Fibroblast of skin of right quadriceps (primary cell): ENCODE data around the gene PGM2.
A peak's percentile ranks its signal among the peaks of the same experiment; 100 is the strongest.

ENCODE experiments used
- DNase-seq: peaks from one replicate; pipeline ENCODE4 v3.0.0-alpha.2; 2013

Gene PGM2

DNA sequence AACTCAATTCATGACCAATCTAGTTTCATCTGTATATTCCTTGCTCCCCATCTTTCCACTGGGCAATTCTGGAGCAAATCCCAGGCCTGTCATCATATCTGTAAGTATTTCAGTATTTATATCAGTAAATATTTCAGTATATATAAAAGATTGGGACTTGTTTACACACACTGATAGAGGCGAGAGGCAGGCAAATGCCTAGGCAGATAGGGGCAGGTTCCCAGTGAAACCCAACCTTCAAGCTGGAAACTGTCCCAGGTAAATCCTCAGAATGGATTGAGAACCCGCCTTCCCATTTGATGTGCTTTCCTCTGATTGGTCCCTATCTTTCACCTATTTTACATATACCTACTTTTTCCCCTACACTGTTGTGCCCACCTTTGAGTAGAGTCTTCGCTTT is 40.6 kb downstream of the PGM2 start:
- DNase-seq: no peak

DNA sequence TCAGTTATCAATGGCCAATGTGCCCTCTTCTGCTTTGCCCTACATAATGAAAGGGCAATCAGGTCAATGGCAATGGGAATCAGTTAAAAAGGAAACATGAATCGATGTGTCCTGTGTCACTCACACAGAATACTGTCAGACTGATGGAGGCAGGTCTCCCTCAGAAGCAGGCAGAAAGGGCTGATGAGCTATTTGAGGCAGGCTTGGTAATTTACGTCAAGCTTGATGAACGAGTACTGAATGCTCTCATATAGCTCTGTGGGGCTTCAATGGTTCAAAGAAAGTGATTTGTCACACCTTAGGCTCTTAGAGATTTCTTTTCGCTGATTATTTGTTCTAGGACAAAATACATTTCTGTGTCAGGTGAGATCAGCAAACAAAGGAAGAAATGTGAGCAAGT is 41.8 kb downstream of the PGM2 start:
- no peak for DNase-seq

DNA sequence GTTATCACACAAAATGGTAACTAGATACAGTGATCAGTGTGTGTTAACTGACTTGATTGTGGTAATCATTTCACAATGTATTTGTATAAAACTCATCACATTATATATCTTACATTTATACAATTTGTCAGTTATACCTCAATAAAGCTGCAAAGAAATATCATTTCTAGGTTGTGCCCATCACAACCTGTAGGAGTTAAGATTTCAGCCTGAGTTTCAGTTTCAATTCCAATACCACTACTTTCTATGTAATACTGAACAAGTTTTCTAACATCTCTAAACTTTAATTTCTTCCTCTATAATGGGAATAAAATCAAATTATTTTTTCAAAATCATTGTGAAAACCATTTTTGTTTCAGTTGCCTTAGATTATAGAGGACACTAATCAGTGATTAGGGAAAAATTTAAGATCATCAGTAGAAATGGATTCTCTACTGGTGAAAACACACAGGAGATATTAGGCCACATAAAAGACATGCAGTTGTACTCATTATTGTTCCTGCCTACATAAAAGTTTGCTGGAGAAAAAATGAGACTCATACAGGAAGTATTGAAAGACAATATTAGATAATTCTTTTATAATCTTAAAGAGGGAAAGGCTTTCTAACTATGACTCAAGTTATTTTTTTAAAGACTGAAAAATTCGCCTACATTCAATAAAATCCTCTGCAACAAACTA is 46.0 kb downstream of the PGM2 start:
- no peak for DNase-seq

DNA sequence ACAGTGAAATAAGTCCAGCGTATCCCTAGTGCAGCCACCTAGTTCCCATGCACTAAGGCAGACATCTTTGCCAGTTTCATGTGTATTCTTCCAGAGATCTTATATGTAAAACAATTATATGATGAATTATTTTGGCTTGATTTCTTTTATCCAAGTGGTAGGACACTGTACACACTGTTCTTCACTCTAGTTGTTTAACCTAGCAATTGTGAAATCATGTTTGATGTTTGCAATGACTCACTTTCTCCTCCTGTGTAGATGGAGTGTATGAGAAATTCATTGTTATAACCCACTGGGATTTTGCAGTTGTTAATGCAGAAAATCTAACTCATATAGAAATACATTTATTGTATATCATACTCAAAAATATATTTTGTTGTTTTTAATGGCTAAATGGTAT is 46.9 kb downstream of the PGM2 start:
- DNase-seq: peak; percentile 30

DNA sequence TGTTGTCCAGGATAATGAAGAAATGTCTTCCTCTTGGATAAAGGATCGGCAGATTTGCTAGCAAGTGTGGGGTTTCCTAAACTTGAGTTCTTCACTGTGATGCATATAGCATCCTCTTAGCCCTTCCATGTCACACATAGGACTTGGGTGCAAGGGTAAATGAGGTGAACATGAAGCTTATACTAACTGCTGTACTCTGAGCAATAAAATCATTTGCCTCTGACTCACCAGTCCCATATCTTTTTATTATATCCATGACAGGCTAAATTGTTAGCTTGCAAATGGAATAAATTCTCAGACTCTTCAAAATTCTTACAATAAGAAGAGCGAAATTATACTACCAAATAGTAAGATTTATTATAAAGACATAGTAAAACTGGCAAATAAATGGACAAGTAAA is 49.7 kb downstream of the PGM2 start:
- DNase-seq: peak; percentile 8

DNA sequence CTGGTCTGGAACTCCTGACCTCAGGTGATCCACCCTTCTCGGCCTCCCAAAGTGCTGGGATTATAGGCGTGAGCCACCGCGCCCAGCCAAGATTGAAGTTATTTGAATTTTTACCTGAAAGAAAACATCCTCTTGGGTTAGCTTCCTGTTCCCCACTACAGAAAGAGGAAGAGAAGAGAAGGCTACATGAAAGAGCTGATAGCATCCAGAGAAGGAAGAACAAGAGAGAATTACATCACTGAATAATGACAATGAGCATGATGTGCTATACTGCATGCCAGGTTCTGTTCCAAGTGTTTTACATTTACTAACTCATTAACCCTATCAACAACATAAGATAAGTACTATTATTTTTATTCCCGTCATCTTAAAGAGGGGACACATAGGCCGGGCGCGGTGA is 52.9 kb downstream of the PGM2 start:
- DNase-seq: no peak

DNA sequence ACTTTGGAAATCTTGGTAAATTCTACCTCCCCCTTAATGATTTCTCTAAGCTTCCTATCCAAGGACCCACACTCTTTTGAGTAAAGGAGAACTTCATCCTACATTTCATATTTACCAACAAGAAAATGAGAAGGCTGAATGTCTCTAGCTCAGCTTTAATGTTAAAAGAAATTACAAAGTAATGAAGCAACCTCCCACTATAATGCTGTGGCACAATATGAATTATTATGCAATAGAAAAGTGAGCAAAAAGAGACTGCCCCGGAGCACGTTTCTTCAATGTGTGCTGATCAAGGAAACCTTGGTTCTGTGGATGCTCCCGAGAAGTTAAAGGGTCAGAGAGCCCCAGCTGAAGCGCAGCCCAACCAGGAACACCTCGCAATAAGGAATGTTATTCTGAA is 55.3 kb downstream of the PGM2 start:
- no peak for DNase-seq

DNA sequence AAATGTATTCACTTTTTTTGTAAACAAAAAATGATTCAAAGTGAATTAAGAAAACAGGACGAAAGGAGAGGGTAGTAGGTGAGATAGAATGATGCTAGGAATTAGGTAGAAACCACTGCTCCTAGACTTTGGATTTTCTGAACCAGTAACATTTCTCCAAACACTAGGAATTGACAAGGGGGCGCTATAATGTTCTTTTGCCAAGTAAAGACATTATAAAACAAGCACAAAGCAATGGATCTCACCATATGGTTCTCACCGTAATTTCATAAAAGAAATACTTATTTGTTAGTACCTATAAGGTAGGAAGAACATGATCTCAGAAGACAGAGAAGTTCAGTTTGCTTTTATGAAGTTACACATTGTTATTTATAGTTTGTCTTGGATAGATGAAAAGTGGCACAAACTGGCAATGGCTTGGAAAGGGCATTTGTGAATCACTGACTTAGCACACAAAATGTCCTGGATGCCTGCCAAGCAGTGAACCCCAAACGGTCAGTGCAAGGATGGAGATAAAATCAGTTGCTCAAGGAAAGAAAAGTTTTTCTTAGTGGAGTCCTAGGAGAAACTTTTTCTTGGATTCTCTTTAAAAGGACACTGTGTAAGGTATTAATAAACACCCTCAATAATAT is 56.3 kb downstream of the PGM2 start:
- no peak for DNase-seq

DNA sequence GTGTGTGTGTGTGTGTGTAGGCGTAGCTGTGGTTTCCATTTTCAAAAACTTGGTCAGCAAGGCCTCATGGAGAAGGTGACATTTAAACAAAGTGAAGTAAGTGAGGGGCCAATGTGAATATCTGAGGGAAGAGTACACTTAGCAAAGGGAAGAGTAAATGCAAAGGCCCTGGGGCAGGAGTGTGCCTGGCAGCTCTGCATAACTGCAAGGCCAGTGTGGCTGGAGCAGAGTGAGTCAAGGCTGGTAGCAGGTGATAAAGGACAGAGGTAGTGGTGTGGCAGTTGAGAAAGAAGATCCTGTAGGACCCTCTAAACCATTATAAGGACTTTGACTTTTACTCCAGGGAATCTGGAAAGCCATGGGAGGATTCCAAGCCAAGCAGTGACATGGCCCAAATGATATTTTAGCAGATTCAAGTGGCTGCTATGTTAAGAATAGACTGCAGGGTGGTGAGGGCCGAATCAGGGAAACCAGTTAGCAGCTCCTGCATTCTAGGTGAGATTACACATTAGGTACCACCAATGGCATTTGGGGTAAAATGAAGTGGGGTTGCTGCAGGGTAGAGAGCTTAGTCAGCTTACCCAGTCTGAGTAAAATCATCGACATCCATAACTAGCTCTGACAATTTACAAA is 58.5 kb downstream of the PGM2 start:
- no peak for DNase-seq

DNA sequence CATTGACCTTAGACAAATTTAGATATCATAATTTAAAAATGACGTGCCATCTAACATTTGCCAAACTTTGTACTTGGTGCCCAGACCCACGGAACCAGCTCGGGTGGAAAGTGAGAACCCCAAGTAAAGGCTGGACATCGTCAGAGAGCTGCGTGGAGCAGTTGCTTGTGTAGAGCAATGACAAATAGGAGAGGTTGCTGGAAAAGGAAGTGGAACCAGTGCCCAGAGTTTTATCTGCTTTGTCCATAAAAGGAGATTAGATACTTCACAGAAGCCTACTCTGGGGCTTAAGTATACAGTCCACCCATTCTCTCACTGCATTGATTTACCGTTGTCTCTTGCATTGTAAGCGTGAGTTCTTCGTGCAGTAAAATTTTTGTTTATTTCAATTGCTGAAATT is 59.0 kb downstream of the PGM2 start:
- DNase-seq: no peak

DNA sequence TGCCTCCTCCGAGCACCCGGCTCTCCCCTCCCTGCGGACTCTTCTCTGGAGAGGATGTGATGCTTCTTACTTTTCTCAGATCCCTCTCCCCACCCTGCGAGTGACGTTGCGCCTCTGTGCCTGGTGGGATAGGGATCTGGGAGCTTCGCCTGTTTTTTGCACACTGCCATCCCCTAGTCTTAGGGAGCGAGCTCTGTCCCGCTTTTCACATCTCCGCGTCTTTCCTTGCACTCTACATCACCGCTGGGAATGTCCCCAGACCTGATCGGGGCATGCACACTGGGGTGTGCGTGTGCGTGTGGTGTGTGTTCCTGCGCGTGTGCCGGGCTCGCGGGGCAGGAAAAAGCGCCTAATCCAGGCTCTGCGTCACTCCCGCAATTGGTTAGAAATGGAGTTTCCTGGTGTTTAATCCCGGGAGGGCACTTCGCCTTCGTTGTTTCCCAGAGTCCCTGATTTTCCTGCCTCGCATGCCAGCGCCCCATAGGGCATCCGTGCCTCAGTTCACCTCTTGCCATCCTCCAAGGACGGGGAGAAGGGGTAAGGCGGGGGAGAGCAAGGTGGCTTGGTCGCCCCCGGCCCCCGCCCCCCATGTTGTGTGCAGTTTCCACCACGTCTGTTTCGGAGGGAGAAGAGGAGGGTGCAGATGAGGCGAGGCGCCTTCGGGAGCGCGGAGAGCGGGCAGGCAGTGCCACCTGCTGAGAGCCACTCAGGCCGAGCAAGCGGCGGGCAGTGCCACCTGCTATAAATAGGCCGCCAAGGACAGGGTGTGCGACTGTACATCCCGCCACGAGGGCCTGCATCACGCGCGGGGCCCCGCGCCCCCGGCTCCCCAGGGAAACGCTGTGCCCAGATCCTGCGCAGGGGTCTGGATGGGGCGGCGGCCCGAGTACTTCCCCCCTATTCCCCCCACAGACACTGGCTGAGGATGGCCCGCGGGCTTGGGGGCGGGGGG is 63.6 kb downstream of the PGM2 start:
- no peak for DNase-seq

DNA sequence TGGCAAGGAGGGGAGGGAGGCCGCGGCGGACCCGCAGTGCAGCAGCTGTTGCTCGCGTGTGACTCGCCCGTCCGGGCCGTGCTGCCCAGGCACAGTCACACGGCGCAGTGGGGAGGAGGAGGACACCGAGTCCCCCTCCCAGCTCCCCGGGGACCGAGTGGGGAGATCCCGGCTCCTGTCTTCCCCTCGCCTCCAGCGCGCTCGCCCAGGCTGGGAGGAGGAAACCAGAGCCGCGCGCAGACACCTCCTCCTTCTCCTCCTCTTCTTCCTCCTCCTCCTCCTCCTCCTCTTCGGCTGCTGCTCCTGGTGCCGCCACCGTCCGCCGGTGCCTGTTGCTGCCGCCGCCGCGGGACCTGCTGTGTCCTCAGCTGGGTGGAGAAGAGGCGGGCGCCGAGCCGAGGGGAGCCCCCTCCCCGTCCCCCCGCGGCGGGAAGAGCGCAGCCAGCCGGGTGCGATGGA is 64.3 kb downstream of the PGM2 start, which contains the start of gene TBC1D1:
Gene TBC1D1 (plus strand): TSS at position 284 of the 459 bp plus-strand sequence. CDS start 11,012 bp downstream, outside the sequence.
- no peak for DNase-seq

DNA sequence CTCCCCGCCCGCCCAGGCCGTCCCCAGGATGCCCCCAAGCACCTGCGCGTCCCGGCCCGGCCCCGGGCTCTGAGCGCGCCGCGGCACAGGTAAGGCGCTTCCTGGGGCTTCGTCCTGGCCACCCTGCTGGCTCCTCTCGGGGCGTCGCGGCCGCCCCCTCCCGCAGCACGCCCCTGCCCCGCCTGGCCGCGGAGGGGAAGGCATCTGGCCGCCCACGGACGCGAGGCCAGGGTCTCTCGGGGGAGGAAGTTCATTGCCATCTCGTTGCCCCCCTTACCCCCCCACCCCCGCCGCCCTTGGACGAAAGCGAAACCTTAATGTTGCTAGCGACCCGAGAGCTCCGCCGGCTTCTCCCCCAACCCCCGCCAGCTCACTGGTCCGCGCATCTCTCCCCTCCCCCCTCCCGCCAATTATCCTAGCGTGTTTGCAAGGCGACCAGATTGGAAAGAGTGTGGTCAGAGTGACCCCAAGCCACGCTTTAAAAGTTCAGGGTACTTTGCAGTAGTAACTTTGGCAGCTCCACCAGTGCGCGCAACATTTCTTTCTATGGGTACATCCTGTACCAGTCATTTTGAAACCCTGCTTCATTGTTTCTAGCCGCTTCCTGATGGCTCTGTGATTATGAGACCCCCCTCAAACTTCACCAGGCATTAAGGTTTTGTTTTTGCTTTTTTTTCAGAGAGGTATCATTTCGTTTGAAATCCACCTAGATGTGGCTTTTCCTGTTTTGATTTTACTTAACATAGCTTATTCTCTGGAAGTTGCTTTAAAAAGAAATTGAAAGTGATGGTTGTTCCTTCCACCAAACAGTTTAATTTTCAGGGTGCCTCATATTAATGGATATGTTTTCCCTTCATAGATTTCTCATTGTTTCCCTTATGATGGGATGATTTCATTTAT is 65.0 kb downstream of the PGM2 start:
- DNase-seq: no peak

DNA sequence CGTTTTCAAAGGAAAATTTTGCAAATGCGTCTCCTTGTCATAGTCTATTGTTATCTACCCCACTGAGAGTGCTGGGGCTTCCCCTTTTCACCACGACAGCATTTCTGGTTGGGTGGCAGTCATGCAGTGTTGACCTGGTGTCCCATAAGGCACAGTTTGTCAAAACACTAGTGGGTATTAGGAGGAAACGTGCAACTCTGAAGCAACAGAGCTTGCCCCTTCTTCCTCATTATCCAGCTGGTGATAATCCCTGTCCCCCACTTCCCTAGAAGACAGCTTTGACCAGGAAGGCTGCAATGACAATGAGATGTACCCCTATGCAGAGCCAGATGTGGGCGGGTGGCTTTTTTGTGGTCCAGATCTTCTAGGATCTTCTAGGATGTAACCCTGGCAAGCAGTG is 66.2 kb downstream of the PGM2 start:
- DNase-seq: no peak

DNA sequence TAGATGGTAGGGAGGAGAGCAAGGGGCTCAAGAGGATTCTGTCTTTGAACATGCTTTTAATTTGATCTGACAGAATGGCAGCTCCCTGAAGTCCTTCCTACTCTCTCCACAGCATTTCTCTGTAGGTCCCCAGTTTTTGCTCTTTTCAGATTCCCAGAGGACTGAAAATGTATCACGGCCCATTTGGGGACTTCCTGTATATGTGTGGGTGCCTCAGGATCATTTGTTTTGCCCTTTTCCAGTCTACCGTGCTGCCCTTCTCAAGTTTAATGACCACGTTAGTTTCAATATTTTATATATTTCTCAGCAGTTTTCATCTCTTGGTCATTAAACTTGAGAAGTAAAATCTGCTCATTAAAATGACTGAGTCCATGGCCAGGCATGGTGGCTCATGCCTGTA is 66.7 kb downstream of the PGM2 start:
- no peak for DNase-seq

DNA sequence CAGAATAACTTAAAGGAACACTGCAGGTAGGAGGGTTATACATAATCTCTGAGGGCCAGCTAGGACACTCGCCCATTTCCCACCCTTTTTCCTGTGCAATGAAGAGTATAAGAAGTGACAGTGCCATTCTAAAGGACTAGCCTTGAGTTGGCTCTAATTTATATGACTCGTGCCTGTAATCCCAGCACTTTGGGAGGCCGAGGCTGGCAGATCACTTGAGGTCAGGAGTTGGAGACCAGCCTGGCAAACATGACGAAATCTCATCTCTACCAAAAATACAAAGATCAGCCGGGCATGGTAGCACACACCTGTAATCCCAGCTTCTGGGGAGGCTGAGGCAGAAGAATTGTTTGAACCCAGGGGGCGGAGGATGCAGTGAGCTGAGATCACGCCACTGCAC is 68.8 kb downstream of the PGM2 start:
- DNase-seq: no peak

DNA sequence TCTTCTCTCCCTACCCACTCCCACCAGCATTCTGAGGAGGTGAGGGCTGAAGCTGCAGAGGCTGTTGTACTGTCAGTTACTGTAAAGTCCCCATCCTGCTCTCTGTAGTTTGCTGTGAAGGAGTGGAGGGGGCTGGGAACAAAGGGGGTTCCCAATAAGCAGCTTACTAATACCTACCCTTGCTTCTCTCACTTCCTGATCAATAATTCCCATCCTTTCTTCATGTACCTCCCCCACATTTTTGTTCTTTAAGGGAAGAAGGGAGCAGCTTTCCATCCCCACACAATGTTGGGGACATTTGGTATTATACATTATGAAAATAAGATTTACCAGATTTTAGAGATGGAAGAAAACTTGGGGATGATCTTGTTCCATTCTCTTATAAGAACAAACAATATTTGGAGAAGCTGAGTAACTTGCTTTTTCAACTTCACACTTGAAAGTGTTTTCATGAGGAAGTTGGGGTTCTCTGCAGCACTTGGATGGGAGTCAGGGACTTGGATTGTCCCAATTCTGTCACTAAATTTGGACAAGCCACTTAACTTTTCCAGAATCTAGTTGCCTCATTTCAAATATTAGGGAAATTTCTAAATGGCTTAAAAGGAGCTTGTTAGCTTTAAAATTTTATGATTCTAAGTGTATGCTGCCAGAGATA is 69.8 kb downstream of the PGM2 start:
- no peak for DNase-seq

DNA sequence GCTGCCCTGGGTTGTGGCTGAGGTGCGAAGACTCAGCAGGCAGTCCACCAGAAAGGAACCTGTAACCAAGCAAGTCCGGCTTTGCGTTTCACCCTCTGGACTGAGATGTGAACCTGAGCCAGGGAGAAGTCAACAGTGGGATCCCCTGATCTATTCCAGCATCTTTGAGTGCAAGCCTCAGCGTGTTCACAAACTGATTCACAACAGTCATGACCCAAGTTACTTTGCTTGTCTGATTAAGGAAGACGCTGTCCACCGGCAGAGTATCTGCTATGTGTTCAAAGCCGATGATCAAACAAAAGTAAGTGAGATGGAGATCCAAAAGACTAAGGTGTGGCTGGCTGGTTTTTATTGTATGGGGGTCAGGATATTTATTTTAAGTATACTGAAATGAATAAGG is 75.7 kb downstream of the PGM2 start:
- no peak for DNase-seq

DNA sequence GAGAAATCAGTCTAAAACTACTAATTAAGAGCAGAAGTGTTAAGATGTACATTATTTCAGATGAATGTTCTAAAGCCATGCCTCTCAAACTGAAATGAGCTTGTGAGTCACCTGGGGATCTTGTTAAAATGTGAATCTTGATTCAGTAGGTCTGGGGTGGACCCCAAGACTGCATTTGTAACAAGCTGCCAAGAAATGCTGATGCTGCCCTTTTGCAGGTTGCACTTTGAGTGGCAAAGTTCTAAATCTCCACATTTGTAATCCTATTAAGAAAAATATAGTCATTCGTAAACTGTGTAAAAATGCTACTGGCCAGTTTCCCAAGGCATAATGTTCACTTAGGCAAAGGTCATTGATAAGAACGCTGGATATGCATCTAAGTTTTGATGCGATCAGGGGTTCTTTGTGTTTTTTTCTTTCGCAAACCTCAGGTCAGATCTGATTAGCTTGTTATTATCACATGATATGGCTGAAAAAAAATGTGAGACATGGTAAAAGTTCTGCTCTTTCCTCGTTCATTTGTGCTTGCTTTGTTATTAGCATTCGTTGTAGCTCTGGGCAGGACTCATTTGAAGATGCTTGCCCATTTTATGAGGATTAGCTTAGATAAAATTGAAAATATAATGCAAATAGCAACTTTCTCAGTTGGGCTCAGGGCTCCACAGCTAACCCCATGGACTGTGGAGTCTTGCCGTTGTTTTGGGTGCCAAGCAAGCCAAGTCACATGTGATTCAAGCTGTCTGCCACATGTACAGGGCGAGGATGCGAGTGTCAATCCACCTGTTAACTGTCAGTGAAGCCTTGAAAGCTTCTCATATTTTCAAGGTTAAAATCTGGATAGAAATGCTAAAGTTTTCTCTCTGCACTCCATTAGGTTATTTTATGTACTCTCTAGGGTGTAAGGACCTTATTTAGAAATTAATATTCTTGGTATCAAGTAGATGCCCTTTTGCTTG is 76.5 kb downstream of the PGM2 start:
- DNase-seq: no peak

DNA sequence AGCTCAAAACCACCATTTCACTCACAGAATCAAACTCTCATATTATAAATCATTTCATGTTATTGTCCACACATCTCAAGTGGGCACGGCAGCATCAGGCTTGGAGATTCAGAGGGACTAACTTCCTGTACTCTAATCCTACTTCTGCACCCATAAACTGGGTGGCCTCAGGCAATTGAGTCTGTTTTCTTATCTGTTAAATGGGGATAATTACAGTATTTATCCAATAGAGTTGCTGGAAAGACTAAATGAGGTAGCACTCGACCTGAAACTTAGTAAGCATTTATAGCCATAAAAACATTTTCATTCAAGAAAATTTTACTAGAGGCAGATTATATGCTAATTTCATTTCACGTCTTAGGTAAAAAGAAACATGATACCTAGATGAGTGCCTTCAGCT is 77.4 kb downstream of the PGM2 start:
- DNase-seq: no peak
